Cardiac muscle cell (in vitro differentiated cells and primary cell): ENCODE measurements around the gene MCRS1. TPM values are rescaled to one million over a fixed set of nuclear protein-coding genes. Genes with fewer than 3 reads are reported as not detected.

Source experiments
- DNase-seq, 2 donors: peaks; one replicate each; pipeline versions ENCODE4 v3.0.0 to v3.0.0-alpha.2; 2010 to 2017; ENCODE audit warnings: low read depth in 1 of 2, low spot score in 1 of 2
- H3K27ac ChIP-seq: fragments of 200-600 bp; sonication (generic); 2 replicates; pipeline ENCODE4 v1.5.1; 2016
- H3K27me3 ChIP-seq: fragments of 200-600 bp; sonication (generic); 2 replicates; pipeline ENCODE4 v1.6.0; 2016; ENCODE audit warnings: control low read depth
- H3K36me3 ChIP-seq: fragments of 200-600 bp; sonication (generic); 2 replicates; pipeline ENCODE4 v1.5.1; 2016; ENCODE audit warnings: control low read depth
- H3K4me1 ChIP-seq: fragments of 200-600 bp; sonication (generic); 2 replicates; pipeline ENCODE4 v1.8.1; 2017; ENCODE audit warnings: low read depth, mild to moderate bottlenecking, mixed run types
- H3K4me3 ChIP-seq: fragments of 200-600 bp; sonication (generic); 2 replicates; pipeline ENCODE4 v1.5.1; 2016; ENCODE audit warnings: mild to moderate bottlenecking
- H3K9me3 ChIP-seq: fragments of 200-600 bp; sonication (generic); 2 replicates; pipeline ENCODE4 v1.5.1; 2017; ENCODE audit warnings: low read depth, mild to moderate bottlenecking, control low read depth
- polyA plus RNA-seq: library from polyadenylated mRNA; unstranded; fragments of >200 nt; fragmentation: Nextera tagmentation; extraction: Ambion mirVana; gene quantifications from 2 replicates; pipeline ENCODE4 v1.2.1, GENCODE V29; 2016
- total RNA-seq: library from RNA; depleted of rRNA; stranded (reverse); fragments of >200 nt; gene quantifications from 2 replicates; pipeline ENCODE4 v1.2.3, GENCODE V29; 2016
- TF ChIP-seq, protein P1 (sequence below): IDR thresholded peaks from 2 replicates; pipeline ENCODE4 v1.5.1; 2012; ENCODE audit warnings: low read depth, mild to moderate bottlenecking, low read length

Gene MCRS1
- total and polyA plus RNA-seq, 2 experiments from 2014 or later = 75.6 to 104 TPM

DNA sequence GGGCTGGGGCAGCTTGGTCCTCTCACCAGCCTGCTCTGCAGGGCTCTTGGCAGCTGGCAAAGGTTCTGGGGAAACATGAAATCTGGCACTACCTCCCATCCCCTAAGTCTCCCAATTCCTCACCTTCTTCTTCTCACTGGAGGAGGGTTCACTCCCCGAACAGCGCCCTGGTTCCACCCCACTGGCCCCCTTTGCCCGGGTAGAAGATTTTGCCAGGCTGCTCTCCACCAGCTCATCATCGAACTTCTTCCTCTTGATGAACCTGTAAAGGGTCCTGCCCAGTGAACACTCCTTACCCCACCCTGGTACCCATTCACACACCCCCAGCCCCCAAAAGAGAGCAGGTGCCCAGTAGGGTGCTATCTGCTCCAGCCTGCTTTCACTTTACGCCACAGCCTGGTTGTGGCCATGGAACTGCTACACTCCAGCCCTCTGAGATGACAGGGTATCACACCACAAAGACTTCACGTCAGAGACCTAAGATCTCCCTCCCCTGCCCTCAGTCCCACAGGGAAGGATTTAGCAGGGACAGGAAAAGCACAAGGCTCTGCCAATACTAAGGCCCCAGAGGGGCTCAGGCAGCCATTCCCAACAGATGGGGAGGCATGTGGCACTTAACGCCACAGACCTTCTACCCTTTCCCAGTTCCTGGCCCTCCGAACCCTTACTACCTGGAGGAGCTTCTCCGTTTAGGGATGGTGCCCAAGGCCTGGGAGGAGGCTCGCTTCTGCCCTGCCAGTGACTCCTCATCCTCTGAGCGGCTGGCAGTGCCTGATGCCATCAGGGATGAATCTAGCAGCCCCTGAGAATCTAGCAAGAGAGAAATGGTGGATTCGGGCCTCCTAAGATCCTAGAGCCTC is 2.3 kb downstream of the MCRS1 start:
- H3K4me3 ChIP-seq = no peak overlapping the region
- peak overlapping the region; percentile 19 for H3K27ac ChIP-seq
- H3K4me1 ChIP-seq = peaks cover 11% of the 10 kb centered on the region
- DNase-seq = no peak
- peaks cover 23% of the 10 kb centered on the region for H3K36me3 ChIP-seq
- TF ChIP-seq, protein P1, sequence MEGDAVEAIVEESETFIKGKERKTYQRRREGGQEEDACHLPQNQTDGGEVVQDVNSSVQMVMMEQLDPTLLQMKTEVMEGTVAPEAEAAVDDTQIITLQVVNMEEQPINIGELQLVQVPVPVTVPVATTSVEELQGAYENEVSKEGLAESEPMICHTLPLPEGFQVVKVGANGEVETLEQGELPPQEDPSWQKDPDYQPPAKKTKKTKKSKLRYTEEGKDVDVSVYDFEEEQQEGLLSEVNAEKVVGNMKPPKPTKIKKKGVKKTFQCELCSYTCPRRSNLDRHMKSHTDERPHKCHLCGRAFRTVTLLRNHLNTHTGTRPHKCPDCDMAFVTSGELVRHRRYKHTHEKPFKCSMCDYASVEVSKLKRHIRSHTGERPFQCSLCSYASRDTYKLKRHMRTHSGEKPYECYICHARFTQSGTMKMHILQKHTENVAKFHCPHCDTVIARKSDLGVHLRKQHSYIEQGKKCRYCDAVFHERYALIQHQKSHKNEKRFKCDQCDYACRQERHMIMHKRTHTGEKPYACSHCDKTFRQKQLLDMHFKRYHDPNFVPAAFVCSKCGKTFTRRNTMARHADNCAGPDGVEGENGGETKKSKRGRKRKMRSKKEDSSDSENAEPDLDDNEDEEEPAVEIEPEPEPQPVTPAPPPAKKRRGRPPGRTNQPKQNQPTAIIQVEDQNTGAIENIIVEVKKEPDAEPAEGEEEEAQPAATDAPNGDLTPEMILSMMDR = no peak
- H3K27me3 ChIP-seq = no peaks in the 10 kb centered on the region
- no peaks in the 10 kb centered on the region for H3K9me3 ChIP-seq

DNA sequence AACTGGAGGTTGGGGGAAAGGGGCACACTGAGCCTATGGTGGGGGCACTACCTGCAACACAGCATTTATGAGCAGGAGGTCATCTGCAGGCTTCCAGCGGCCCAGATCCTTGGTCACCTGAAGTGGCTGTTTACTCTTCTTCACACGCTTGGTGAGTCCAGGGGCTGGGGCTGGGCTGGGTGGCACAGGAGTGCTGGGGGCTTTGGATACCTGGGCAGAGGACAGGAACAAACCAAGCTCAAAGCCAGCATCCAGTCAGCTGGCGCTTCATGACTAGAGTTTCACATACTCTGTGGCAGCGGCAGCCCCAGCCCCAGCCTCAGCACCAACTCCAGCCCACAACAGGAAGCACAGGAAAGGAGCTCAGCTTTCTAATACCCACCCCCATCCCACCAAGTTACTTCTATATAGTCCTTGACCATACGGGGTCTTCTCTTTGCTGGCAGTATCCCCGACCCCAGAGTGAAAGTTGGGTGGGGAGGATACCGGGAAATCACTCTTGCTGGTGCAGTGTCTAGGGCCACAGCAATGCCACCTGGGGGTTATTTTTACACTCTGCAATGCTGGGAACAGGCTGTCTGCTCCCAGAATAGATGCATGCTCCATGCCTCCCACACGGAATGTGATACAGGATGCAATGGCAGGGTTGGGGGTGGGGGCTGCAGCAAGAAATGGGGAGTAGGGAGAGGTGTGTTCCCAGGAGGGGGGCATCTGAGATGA is 3.1 kb downstream of the MCRS1 start:
- TF ChIP-seq, protein P1 = no peak
- H3K27me3 ChIP-seq = no peaks in the 10 kb centered on the region
- DNase-seq = peak in 1 of 2 donors; percentile 21
- peak overlapping the region; percentile 19 for H3K27ac ChIP-seq
- H3K4me3 ChIP-seq = no peak overlapping the region
- H3K9me3 ChIP-seq = no peaks in the 10 kb centered on the region
- peaks cover 11% of the 10 kb centered on the region for H3K4me1 ChIP-seq
- peaks cover 28% of the 10 kb centered on the region for H3K36me3 ChIP-seq

- H3K36me3 ChIP-seq = peaks cover 28% of the 10 kb centered on the region
- no peaks in the 10 kb centered on the region for H3K9me3 ChIP-seq
- no peak for DNase-seq
- no peak overlapping the region for H3K4me3 ChIP-seq
- no peaks in the 10 kb centered on the region for H3K27me3 ChIP-seq
- peaks cover 11% of the 10 kb centered on the region for H3K4me1 ChIP-seq
- H3K27ac ChIP-seq = no peak overlapping the region
- TF ChIP-seq, protein P1 = no peak
Observed at GRCh38 chr12:49563951-49564685, 3.8 kb downstream of the MCRS1 start.

DNA sequence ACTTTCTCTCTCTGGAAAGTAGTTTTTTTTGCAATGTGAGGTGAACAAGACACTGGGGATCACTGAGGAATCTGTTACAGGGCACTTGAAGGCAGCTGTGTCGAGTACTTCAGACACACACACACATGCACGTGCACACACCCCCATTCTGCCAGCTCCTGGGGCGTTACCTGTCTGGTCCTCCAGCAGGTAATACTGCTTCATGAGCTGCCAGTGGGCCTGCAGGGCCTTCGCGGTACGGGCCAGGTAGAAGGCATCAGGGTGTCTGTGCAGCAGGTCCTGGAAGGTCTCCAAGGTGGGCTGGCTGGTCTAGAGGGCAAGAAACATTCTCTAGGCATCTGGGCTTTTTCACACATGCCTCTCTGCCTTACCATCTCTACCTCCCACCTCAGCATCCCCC is 5.1 kb downstream of the MCRS1 start:
- peaks cover 7% of the 10 kb centered on the region for H3K4me1 ChIP-seq
- H3K4me3 ChIP-seq = no peak overlapping the region
- H3K27ac ChIP-seq = no peak overlapping the region
- H3K9me3 ChIP-seq = no peaks in the 10 kb centered on the region
- TF ChIP-seq, protein P1 = no peak
- peaks cover 34% of the 10 kb centered on the region for H3K36me3 ChIP-seq
- no peak for DNase-seq
- no peaks in the 10 kb centered on the region for H3K27me3 ChIP-seq

DNA sequence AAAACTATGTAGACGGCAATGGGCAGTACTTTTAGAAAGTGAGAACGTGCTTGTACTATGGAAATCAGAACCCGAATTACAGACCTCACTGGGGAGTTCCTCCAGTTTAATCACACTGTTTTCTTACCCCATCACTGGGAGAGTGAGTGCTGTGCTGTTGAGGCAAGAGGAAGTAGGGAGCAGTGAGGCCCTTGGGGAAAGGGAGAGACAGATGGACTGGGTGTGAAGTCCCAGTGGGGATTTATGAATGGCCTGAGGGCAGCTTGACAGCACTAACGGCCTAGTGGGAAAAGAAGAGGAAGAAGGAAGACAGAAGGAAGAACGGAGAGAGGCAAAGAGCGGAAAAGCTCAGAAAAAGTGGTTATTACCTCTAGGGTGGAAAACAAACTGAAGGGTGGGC is 5.7 kb downstream of the MCRS1 start:
- H3K27me3 ChIP-seq = no peaks in the 10 kb centered on the region
- DNase-seq = no peak
- peaks cover 34% of the 10 kb centered on the region for H3K36me3 ChIP-seq

More for the DNA sequence above, 5.7 kb downstream of the MCRS1 start:
- TF ChIP-seq, protein P1 = no peak
- no peak overlapping the region for H3K27ac ChIP-seq
- no peak overlapping the region for H3K4me3 ChIP-seq
- no peaks in the 10 kb centered on the region for H3K9me3 ChIP-seq
- peaks cover 7% of the 10 kb centered on the region for H3K4me1 ChIP-seq
